HT1080 (cell line): ENCODE results near the gene TBL1XR1. TPM values are rescaled to one million over a fixed set of nuclear protein-coding genes. Genes with fewer than 3 reads are reported as not detected.

ENCODE experiments used
- DNase-seq: peaks from one replicate; pipeline ENCODE4 v3.0.0-alpha.2; 2015; ENCODE audit warnings: low read depth
- total RNA-seq: library from RNA; depleted of rRNA; stranded (reverse); fragments of >200 nt; shearing (Covaris generic); gene quantifications from 2 replicates; pipeline ENCODE4 v1.2.3, GENCODE V29; 2014

The TBL1XR1 gene
- total RNA-seq, 1 experiment from 2014 or later: 158 TPM

DNA sequence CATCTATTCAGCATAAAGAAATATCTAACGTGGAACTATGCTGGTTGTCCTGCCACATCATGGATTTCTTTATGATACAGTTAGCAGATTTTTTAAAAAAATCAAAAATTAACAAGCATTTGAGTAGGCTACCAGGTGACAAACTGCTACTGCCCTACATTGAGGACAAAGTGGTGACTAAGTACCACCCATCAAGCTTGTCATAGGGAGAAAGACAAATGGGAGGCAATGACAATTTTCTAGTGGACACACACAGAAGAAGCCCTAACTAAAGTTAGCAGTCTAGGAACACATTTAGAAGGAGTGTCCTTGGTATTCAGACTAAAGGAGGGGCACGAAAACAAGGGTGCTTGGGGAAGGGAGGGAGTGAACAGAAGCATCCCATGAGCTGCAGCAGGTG is 131.2 kb downstream of the TBL1XR1 start:
- DNase-seq: no peak

DNA sequence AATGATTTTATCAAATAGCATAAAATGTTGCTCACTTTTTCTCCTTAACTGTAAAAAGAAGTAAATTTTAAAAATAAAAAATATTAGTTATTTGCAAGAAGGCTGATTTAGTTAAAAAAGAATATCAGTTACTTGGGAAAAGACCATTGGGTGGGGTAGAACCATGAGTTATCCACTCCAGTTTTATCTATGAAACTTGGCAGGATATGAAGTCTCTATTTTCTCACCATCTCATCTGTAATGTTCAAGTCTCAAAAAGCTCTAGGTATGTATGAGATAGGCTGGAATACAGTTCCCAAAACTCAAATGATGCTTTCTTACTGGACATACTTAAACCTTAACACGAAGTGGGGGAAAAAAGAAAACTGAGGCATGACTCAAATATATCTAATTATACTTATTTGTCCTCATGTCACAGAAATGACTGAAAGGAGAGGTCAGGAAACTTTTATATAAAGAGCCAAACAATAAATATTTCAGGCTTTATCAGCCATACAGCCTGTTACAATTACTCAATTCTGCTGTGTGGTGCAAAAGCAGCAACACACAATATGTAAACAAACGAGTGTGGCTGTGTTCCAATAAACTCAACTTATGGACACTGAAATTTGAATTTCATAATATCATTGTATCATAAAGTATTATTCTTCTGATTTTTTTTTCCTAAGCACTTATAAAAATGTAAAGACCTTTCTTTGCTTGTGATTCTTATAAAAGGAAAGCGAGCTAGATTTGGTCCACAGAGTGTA is 131.8 kb downstream of the TBL1XR1 start:
- DNase-seq: no peak

DNA sequence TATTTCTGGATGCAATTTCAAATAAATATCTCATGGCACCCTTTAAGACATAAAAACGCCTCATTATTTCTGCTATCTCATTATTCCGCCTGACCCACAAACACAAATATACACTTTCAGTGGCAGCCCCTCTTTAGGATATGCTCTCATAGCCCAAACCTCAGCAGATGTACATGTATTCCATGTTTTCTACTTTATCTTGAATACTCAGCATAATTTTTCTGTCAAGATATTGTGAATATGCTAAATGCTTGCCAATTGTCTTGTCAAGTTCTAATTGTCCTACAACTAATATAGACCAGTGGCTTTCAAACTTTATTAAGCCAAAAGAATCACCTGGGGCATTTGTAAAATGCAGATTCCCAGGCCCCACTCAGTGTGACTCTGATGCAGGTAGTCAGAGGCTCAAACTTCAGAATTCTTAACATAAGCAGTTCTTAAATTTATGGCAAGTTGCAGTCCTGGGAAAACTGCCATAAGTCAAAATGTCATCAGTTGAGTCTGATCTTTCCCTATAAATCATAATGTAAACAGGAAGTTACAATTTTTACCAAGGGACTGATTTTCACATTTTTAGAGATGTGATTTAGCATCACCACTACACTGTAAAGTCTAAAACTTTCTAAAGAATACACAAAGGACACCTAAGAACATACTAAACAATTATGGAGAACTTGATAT is 135.1 kb downstream of the TBL1XR1 start:
- no peak for DNase-seq

DNA sequence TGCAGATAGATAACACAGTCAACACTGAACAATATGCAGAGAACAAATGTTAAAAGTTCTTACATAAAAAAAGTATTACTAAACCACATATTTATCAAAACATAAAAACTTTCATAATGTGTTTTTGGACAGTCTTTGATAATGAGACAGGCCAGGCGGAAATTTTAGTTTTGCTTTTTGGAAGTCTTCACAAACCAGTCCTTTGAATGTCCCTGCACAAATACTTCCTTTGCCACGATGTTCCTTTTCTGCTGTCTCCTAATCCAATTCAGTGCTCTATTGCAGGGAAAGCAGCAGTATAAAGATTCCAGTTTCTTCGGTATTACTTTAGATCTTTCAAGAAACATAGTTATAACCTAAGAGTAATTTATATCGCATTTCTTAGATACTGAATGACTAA is 135.9 kb downstream of the TBL1XR1 start:
- no peak for DNase-seq

DNA sequence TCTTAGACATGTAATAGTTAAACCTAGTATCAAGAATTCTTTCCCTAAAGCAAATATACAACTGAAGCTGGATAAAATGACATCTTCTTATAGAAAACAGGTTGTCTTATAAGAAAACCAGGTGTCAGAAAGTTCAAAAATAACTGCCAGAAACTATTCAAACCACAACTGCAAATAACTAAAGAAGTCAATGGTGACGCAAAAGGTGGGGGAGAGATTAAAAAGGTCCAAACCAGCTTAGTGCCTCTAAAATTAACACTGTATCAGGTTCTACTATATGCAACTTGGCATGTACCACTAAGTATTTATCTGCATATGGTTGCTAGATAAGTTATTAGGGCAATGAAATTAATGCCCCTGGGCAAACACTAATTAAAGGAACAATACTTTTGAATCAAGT is 136.8 kb downstream of the TBL1XR1 start:
- DNase-seq: no peak

DNA sequence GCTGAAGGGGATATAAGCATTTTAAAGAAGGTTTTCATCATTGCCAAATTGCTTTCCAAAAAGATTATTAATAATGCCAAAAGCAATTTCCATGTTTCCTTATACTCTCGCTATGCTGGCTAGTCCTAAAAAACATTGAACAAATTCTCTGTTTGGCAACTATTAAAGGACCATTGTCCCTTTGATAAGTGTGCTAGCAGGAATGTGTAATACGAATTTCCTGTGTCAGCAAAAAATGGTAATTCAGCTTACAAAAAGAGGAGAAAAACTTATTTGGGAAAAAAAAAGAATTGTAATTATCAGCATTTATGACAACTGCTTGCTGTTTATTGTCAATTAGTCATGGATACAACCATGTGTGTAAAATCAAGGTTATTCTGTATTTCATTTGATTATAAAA is 138.6 kb downstream of the TBL1XR1 start:
- DNase-seq: no peak

DNA sequence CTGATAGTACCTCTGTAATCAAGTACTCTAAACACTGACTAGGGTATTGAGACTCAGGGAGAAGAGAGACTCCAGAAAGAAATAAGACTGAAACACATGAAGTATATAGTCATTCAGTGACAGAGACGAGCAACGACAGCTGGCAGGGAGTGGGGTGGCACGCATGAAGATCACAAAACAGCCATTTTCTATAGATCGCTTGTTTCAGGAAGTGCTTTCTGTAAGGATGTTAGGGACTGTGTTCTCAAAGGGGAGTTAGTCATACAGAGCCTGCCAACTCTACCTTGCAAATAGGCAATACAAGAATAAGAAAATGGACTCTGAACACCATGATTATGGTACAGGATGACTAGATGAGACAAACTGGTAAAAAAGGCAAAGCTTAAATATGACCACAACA is 139.5 kb downstream of the TBL1XR1 start:
- no peak for DNase-seq

DNA sequence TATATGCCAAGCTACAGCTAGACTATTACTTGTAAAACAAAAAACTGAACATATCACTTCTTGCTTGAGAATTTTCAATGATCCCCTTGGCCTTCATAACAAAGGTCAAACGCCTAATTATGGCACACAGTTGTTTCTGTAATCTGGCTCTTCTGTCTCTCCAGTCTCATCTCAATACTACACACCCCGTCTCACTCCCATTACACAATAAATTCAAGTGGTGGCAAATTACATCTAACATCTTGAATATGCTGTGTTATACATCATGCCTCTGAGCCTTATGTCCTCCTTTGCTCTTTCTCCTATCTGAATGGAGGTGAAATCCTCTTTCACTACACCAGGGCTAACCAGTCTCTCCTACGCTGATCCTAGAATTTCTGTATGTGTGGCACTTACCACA is 140.4 kb downstream of the TBL1XR1 start:
- no peak for DNase-seq

DNA sequence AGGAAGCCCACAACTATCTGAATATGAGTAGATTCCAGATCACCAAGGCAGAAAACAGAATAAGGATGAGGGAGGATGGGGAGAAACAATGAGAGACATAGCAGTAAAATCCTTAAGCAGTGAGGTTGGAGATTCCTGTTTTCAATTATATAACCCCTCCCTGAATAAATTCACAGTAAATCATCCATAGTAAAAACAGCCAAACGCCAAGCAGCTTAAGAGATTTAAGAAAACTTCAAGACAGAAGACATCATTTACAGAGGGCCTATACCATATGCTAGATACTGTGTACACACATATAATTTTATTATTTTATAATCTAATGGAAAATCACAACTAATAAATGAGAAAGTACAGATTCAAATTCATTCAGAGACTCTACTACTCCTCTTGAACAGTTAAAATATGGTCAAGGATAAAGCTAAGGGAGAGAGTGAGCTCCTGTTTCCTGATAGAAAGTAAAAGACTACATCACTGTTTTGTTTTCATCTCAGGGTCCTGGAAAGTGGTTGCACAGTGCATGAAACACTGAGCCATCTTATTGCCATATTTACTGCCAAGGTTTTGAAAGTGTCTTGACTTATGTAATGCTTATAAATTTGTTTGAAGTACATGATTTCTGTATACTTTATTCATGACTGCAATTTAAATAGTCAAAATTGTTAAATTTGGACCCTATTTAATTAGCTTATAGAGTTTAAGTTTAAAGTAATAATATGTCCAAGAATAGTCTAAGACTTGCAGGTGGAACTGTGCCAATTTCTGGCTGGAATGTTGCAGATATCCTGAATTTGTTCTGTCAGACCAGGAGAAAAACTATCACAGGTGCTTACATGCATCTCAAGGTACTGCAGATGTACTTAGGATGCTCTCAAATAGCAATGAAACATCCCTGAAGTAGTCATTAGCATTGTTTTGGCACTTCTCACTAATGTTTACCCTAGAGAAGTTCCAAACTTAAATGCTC is 141.4 kb downstream of the TBL1XR1 start:
- DNase-seq: no peak

DNA sequence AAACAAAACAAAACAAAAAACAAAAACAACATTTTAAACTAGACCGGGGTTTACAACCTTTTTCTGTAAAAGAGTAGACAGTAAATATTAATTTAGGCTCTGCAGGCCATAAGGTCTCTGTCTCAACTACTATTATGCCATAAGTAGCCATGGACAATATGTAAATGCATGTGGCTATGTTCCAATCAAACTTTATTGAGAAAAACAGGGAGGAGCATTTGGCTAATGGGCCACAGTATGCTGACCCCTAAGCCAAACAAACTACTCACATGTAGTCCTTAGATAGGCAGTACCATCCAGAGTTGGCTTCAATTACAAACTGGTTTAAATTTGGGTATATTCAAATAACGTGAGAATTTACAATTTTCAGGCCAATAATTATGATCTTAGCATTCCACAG is 144.2 kb downstream of the TBL1XR1 start:
- no peak for DNase-seq

DNA sequence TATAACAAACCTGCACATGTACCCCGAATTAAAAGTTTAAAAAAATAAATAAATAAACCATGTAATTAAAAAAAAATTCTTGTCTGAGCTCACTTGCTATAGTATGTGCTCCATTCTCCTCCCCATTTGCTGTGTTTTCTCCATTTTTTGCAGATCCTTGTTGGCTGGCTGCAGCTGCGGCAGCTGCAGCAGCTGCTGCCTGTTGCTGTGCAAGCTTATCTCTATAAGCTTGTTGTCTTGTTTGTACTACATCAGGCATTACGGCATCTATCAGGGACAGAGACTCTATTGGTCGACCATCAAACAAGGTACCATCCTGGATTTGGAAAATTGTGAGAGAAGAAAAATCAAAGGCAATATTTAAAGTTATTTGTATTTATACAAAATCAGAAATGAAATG is 145.9 kb downstream of the TBL1XR1 start:
- DNase-seq: no peak

DNA sequence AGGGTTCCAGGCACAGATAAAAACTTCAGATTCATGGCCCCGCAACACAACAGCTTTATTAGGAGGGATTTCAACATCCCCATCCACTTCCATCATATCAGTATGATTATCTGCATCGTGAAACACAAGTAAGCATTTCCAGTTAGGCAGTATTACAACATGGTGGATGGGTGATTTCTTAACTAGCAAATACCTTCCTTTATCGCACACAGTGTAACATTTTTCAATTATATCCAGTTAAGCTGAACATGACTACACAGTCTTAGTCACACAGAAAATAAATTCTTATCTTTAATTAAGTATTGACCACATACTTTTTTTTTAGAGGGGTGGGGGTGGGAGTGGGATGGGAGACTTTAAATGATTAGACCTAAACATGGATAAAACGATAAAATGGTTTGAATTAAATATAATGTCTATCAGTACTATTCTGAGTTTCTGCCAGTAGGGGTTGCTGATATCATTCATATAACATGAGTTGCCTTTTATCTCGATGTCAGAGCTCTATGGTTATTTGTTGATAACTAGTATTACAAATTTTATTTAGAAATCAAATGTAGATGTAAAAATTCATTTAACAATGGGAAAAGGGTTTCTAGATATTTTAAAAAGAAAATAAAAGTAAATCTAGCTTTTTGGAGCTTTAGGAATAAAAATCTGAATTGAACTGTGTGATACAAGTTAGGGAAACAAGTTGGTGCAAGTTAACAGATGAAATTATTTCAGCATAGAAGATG is 146.6 kb downstream of the TBL1XR1 start:
- peak; percentile 41 for DNase-seq

DNA sequence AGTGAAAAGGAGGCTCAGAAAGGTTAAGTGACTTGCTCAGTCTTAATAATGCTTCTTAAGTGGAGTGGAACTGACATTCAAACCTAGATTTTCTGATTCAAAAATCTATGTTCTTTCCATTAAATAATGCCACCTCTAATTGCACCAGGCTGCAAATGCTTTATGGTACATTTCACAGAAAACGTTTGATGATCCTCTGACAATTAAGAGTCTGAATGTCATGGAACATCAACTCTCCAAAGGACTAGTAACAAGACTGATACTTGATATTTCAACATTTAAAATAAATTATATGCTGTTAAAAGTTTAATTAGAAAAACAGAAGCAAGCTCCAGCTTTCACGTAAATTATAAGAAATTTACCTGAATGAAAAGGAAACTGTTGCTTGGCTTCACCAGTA is 151.5 kb downstream of the TBL1XR1 start:
- DNase-seq: no peak

DNA sequence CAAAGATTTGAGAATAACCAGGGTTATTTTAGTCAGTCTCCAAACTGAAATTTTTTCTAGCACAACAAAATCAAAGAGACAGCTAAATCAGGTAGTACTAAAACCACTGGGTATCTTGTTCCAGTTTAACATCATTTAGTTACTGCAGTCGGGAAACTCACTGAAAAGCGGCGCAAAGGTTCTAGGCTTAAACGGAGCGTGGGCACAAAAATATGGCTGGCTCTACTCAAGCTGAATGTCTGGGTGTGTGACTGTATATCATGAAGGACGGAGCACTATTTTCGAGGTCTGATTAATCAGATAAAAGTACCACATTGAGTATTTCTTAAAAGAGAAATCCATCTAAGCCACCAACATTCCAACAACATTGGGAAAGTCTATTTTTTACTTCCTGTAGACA is 152.1 kb downstream of the TBL1XR1 start:
- DNase-seq: no peak

DNA sequence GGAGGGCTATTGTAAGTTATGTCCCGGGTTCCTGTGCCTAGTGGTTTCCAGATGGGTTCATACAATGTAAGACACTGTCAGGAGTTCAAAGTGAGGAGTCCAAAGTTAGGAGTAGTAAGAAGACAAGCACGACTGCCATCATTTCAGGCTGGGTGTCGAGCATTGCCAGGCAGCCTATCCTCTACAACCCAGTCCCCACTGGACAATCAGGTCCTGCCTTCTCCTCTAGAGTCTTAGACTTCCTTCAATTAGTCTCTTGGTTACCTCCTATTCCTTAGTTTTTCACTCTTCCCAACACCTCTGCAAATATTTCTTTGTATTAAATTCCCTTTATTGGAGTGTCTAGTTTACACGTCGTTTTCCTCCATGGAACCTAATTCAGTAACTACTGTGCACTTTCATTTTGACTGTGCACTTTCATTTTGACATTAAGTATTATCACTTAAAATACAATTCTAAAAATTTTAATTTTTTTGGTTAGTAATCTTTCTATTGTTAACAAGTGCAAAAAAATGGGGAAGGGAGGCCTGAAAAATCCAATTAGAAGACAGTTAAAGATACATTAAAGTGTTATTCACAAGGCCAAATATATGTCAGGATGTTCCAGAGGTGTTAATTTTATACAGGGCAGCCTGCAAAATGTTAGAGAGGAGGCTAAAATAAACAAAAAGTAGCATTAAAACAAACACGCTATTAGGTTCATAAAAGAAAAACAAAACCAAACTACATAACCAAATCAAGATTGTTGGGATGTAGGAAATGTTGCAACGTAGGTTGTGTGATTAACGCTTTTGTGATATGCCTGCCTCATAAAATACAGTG is 155.3 kb downstream of the TBL1XR1 start:
- DNase-seq: no peak

DNA sequence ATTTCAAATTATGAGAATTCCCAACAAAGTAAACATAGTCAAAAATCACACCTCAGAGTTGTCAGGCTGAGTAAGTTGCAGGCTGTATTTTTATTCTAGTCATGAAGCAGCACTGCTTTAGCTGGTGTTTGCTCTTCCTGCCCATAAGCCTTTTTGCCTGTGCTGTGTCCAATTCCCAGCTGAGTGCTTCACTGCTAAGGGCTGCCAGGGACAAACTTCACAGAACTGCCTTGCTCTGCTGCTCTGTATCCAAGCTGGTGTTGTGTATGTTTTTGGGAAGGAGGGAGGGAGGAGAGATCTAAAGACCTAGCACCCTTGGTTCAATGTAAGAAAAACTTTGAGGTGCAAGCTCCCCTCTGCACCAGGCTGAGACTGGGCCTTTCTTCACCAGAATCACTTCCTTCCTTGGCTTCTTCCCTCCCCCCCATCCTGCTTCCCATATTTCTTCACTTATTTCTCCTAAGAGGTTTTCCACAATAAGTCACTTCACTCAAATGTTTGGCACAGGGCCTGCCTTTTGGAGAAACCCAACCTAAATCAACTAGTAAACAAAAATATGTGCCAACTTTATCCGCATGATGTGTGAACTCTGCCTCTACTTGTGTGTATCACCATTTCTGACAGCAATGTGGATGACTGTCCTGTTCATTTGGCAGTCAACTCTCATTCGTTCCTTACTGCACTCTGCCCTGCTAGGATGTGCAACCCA is 156.1 kb downstream of the TBL1XR1 start:
- no peak for DNase-seq

DNA sequence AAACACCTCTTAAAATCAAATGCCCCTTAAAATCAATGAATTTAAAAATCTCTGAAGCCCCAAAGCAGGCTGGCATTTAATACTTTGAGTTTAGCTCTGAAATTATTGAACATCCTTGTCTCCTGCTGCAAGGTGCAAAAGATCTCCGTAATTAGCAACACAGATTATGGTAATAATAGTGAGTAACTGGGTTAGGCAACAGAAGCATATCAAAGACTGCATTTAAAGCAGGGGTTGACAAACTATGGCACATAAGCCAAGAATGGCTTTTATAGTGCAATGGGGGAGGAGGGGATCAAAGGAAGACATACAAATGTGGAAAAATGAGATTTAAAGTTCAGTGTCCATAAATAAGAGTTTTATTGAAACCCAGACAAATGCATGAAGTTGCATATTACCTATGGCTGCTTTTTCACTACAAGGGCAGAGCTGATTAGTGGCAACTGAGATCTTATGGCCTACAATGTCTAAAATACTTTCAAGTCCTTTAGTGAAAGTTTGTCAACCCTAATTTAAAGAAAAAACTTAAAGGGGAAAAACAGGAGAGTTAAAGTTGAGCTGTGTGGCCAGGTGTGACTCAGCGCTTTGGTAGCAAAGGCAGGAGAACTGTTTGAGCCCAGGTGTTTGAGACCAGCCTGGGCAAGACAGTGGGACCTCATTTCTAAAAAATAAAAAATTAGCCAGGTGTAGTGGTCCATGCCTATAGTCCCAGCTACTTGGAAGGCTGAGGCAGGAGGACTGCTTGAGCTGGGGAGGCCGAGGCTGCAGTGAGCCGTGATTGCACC is 157.6 kb downstream of the TBL1XR1 start:
- no peak for DNase-seq

DNA sequence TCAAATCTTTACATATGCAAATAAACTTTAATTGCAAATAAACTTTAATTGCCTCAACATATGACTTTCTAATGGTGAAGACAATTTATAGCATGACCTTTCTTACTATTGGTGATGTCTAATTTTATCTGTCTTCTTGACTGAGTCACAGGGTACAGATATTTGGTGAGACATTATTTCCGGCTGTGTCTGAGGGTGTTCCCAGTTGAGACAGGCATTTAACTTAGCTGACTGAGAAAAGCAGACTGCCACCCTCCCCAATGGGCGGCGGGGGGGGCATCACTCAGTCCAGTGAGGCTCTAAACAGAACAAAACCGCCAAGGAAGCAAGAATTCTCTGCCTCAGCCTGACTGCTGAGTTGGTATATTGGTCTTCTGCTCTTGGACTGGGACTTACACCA is 160.0 kb downstream of the TBL1XR1 start:
- DNase-seq: peak; percentile 54

DNA sequence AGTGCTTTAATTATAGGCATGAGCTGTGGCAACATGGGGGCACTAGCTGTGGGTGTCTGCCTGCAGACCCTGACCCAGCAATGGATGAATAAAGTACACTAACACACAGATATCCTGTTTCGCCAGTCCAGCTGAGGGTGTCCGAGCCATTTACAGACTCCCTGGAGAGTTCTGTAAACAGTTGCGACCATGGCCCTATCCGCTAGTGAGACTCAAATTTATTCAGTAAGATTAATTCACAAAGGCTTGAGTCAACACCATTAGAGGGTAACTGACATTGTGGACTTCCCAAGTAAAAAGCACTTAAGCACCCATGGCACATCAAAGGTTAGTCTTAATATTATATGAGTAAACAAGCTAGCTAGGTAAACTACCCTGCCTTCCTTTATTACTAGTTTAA is 161.6 kb downstream of the TBL1XR1 start:
- DNase-seq: no peak
